Mononuclear cell (primary cell): ENCODE results near the gene KCNA10. TPM values are rescaled to one million over a fixed set of nuclear protein-coding genes. Genes with fewer than 3 reads are reported as not detected.

ENCODE experiments used
- H3K27me3 ChIP-seq: 2 replicates; pipeline ENCODE4 v1.6.0; 2011; ENCODE audit warnings: low read length, control low read depth; ENCODE audit not compliant: insufficient read depth
- H3K4me1 ChIP-seq: 2 replicates; pipeline ENCODE4 v1.5.1; 2011; ENCODE audit warnings: mild to moderate bottlenecking, low read length, control low read depth; ENCODE audit not compliant: insufficient read depth
- H3K4me3 ChIP-seq: 2 replicates; pipeline ENCODE4 v1.5.1; 2011; ENCODE audit warnings: mild to moderate bottlenecking, low read length, moderate library complexity
- H3K9me3 ChIP-seq: 2 replicates; pipeline ENCODE4 v1.5.1; 2011; ENCODE audit warnings: low read depth, mild to moderate bottlenecking, control low read depth, low read length
- total RNA-seq: library from RNA; depleted of rRNA; stranded (reverse); fragments of >200 nt; gene quantifications from one replicate; pipeline ENCODE4 v1.2.3, GENCODE V29; 2012

KCNA10 gene
- total RNA-seq, 1 donor, result not detected

DNA sequence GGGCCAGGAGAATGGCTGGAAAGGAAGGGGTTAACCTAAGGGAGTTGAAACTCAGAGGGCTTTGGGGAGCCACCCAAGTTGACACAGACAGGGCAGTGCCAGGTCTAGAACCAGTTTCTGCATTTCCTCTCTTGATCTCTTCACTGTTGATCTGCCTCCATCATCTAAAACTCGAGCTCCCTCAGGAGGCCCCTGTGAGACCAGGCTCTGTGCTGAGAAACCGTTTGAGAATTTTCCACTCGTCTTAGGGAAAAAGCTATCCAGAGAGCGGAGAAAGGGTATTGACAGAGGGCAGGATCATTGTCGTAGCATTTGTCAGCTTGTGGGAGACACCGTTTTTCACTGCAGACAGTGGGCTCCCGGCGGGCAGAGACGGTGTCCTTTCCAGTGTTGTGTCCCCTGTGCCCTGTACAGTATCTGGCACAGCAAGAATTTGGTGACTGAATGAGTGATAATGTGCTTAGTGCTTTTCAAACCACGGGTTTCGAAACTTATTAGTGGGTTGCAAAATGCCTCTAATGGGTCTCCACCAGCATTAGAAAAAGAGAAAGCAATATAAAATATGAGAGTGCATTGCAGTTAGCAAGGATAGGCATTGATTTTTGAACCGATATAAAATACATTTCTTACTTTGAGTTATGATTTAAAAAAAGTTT lies 36.9 kb downstream of the KCNA10 start:
- H3K27me3 ChIP-seq, result no peaks in the 10 kb centered on the region
- no peaks in the 10 kb centered on the region for H3K9me3 ChIP-seq
- H3K4me1 ChIP-seq, result no peaks in the 10 kb centered on the region
- no peak overlapping the region for H3K4me3 ChIP-seq

DNA sequence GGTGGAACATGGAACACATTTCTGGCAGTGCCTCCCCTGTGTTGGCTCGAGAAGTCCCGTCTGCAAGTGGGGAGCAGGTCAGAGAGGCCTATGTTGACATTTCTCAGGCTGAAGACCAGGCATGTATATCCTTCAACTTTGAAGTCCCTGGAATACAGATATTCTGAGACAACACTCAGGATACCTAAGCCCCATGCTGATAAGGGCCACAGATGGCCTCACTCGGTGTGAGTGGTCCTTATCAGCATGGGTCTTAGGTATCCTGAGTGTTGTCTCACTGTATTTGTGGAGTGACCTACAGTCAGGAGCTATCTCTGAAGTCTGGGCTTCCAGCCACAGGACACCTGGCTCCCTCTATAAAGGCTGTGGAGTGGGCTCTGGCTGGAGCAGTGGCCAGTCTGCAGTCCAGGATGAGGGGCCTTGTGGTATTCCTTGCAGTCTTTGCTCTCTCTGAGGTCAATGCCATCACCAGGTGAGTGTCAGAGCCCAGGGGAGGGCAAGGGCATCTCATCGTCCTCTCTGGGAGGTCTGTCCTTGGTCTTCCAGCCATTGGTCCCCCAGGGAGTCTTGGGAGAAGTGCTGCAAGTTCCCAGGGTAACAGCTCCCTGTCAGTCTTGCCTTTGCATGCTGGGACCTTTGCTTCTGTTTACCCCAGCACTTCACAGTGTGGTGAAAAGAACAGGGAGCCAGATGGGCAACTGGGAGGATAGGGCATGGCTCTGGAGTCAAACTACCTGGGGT lies 38.4 kb downstream of the KCNA10 start:
- Histone ChIP-seq H3K4me3 (no peak overlapping the region), H3K9me3 (no peaks in the 10 kb centered on the region), H3K27me3 (no peaks in the 10 kb centered on the region), H3K4me1 (no peaks in the 10 kb centered on the region)

DNA sequence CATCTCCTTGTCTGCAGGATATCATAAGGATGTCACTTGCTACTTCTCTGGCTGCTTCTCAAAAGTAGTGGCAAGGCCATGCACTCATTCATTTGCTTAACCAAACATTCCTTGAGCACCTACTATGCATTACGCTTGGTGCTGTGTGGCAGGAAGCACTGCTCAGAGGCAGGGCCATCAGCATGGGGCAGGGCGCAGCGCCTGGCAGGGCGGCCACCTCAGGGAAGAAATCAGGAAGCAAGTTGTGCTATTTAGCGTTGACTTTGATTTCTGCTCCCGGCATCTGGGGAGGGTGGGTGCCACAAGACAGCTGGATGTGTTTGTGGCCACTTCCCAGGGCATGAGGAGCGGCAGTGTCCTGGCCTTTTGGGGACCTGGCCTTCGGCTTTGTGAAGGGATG lies 40.1 kb downstream of the KCNA10 start:
- no peaks in the 10 kb centered on the region for H3K4me1 ChIP-seq
- H3K27me3 ChIP-seq, result no peaks in the 10 kb centered on the region
- H3K9me3 ChIP-seq, result no peaks in the 10 kb centered on the region
- H3K4me3 ChIP-seq, result no peak overlapping the region

DNA sequence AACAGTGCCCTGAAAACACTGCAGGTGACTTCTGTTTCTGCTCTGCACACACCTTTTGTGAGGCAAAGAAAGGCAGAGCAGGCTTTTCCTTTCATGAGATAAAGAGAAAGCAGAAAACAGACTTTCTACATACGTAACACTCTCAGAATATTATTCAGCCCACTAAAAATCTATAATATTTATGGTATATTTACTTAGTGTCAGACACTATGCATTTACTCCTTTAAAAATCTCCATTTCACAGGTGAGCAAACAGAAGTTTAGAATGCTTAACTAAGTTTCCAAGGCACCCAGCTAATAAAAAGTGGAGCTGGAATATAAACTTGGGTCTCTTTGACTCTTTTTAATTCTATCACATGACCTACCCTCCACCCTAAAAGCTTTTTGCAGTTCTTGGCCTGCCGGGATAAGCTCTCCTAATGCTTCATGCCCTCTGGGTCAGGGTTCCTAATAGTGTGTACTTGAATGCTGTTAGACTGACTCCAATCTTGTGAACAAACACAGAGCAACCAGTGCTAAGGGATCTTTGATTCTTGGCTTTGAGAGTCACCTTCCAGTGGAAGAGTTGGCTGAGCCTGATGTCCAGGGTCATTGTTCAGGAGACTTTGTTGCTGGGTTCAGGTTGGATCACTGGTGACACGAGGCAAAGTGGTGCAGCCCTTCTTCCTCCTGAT lies 40.9 kb downstream of the KCNA10 start:
- Histone ChIP-seq H3K4me1 (no peaks in the 10 kb centered on the region), H3K27me3 (no peaks in the 10 kb centered on the region), H3K9me3 (no peaks in the 10 kb centered on the region), H3K4me3 (no peak overlapping the region)

DNA sequence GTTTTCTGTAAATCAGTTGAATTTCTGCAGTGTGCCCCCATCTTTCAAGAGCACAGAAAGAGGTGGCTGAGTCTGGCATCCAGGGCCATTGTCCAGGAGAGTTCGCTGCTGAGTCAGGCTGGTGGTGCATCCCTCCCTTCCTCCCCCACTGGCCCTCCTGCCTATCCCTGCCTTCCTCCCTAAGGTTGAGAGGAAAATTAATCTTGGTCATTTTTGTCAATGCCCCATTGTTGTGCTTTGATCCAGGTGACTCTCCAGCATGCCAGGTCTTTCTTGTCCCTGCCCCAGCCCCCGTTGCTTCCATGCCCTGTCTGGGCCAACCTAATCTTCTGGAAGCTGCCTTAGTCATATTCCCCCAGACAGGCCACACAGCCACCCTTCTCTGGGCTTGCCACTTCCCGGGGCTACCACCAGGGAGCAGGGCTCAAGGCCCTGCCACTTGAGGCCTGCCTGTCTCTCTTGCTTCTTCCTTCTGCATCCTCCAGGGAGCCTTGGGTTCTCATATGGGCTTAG lies 41.5 kb downstream of the KCNA10 start:
- Histone ChIP-seq H3K4me3 (no peak overlapping the region), H3K4me1 (no peaks in the 10 kb centered on the region), H3K27me3 (no peaks in the 10 kb centered on the region), H3K9me3 (no peaks in the 10 kb centered on the region)

DNA sequence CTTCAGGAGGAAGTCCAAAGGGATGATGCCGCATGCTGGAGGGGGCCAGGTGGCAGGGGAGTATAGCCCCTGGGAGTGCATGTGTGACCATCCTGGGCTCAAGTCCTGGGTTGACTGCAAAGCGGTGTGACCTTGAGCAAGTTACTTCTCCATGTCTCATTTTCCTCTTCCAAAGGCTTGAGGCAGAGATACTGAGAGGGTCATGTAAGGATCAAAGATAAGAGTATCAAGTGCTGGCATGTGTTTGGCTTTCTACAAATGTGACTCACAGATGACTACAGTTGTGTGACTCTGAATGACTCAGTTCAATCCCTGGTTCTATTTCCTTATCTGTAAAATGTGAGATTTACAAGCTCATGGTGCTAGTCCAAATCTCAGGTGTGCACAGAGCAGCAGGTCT lies 41.9 kb downstream of the KCNA10 start:
- H3K27me3 ChIP-seq, result no peaks in the 10 kb centered on the region
- H3K4me1 ChIP-seq, result no peaks in the 10 kb centered on the region
- no peak overlapping the region for H3K4me3 ChIP-seq
- H3K9me3 ChIP-seq, result no peaks in the 10 kb centered on the region

DNA sequence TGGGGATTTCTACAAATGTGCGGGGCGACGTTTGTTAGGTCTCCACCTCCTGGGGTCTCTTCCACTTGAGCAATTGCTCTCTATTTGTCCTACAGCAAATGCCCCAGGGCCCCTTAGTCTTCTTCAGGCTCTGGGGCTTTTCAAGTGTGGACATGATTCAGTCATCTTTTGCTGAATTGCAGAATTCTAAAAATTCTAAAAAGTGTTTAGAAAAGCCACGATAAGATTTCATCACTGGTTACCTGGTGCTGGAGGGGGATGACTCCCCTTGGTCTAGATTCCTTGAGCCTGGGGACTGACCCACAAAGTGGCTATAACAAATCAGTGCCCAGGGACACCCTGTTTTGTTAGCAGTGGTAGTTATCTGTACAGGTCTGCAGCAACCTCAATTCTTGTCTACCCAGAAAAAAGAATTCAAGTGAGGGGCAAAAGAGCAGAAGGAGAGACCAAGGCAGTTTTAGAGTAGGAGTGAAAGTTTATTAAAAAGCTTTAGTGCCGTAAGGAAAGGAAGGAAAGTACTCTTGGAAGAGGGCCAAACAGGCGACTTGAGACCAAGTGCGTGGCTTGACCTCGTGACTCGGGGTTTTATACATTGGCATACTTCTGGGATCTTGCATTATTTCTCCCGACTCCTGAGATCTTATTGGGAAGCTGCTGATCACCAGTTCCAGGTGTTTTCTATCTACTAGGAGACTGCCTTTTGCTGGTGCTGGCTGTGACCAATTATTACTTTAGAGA lies 42.8 kb downstream of the KCNA10 start:
- H3K27me3 ChIP-seq, result no peaks in the 10 kb centered on the region
- no peaks in the 10 kb centered on the region for H3K4me1 ChIP-seq
- H3K4me3 ChIP-seq, result no peak overlapping the region
- H3K9me3 ChIP-seq, result no peaks in the 10 kb centered on the region

DNA sequence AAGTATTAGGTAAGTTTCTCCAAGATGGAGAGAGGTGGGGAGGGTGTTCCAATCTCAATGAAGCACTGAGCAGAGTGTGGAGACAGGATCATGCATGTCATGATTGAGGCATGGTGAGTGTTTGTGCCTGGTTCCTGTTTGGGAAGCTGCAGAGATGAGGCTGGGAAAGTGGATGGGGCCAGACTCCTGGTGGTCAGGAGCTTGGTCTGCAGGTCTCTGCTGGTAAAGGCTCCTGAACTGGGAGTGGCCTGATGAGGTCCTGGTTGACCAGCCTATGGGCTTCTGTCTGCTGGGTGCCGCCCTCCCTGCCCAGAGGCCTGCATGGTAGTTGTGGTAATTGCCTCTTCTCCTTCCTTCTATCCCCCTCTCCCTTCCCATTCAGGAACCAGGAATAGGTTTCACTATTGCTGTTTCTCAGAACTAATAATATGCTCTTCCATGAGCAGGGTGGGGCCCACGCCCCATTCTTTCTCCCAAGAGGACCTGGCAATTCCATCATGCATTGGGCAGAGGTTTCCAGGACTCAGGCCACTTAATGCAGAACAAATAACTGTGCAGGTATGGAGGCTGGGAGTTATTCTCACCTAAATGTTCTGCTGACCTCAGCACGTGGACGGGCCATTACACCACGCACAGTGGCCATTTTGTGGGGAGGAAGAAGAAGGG lies 43.5 kb downstream of the KCNA10 start:
- no peak overlapping the region for H3K4me3 ChIP-seq
- H3K9me3 ChIP-seq, result no peaks in the 10 kb centered on the region
- no peaks in the 10 kb centered on the region for H3K4me1 ChIP-seq
- H3K27me3 ChIP-seq, result no peaks in the 10 kb centered on the region

DNA sequence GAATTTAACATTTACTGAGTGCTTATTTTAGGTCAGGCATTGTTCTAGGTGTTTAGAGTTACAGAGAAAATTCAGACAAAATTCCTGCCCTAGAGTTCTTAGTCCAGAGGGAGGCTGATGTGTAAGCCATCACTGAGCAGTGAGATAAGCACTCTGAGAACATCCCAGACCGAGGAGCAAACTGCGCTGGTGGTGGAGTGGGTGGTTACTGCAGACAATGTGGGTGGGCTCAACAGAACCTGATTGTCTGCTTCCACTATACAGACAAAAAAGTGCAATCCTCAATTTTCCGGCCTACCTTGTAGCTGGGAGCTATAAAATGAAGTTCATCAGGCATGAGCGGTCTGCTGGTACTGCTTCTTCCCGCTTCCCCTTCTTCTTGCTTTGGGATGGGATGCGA lies 44.5 kb downstream of the KCNA10 start:
- H3K9me3 ChIP-seq, result no peaks in the 10 kb centered on the region
- H3K4me3 ChIP-seq, result no peak overlapping the region
- H3K27me3 ChIP-seq, result no peaks in the 10 kb centered on the region
- no peaks in the 10 kb centered on the region for H3K4me1 ChIP-seq

DNA sequence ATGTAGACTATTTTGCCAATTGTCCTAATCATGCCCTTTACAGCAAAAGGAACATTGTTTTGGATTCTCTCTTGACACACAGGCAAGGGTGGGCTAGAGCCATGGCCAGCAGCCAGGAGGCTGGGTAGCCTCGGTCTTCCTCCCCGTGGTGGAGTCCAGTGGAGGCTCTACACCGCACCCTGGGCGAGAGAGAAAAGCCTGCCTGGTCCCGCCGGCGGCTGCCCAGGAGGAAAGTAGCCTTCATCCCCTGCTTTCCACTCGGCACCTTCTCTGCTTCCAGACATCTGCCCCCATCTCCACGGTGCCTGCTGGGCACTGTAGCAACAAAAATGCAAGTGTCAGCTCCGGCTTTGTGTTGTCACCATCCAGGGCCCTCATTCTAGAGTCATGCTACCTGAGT lies 46.4 kb downstream of the KCNA10 start:
- Histone ChIP-seq H3K9me3 (no peaks in the 10 kb centered on the region), H3K27me3 (no peaks in the 10 kb centered on the region), H3K4me3 (no peak overlapping the region), H3K4me1 (no peaks in the 10 kb centered on the region)

DNA sequence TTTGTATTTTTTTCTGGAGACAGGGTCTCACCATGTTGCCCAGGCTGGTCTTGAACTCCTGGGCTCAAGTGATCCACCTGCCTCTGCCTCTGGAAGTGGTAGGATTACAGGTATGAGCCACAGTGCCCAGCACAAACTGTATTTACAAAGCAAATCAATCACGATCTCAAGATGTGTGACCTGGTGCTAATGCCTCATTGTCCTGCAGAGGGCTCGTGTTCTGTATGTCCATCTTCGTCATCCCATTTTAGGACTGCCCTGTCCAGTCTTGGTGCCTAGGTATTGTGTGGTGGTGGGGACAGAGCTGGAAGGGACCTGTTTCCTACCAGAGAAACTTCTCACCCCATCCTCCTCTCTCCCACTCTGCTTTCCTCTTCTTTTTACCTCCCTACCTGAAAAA lies 47.8 kb downstream of the KCNA10 start:
- Histone ChIP-seq H3K9me3 (no peaks in the 10 kb centered on the region), H3K4me3 (no peak overlapping the region), H3K4me1 (no peaks in the 10 kb centered on the region), H3K27me3 (no peaks in the 10 kb centered on the region)

Other genes starting within 250 kb of the KCNA10 start
- gene RBM15, start 179.8 kb downstream of the KCNA10 start, total RNA-seq, result 66.4 TPM
- not detected for gene SLC16A4, start 128.1 kb downstream of the KCNA10 start, total RNA-seq
- 39.4 TPM for gene LAMTOR5, start 111.5 kb downstream of the KCNA10 start, total RNA-seq
- not detected for gene PROK1, start 68.0 kb downstream of the KCNA10 start, total RNA-seq
- 0.52 TPM for gene KCNA2, start 87.2 kb upstream of the KCNA10 start, total RNA-seq
- gene KCNA3, start 155.8 kb upstream of the KCNA10 start, total RNA-seq, result 143 TPM